Measurements from ENCODE around the gene TMEM130.

The TMEM130 gene

DNA sequence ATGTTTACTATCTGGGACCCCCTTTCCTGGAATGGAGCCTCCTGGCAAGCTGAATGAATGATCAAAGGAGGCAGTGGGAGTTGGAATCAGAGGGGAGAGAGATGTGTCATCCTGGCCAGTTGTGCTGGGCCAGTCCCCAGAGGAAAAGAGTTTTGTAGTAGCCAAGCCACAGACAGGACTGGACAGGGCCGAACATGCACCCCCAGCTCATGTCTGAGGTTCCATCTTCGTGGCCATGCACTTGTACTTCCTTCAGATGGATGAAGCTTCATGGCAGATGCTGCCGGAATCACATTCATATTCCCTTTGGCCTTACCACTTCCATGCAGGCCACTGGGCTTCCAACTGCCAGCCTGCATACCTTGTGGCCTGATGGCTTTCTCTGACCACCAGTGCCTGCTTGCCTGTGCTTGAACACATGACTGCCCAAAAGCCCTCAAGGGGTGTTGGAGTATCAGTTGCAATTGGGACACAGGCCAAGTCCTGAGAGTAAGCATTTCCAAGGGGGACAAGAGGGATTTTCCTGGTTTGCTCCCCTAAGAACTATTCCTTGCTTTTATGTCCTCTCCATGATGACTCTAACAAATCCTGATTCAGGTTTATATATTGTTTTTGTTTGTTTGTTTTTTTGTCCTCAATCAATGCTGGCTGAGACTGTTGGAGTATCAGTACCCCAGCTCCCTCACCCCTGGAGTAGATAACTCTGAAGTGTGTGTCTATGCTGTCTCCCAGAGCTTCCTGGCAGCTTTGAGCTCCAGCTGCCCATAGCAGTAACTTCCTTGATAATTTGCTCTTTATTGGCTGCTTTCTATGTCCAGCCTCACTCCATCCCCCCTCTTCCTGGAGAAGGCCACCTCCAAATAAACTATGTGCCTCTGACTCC lies 63.6 kb downstream of the TMEM130 start:
- DNase-seq, result no peak

- no peak for DNase-seq
These were observed 67.1 kb downstream of the TMEM130 start for GRCh38 chr7:98802781-98803110.

GRCh38 chr7:98802088-98802780 lies 67.6 kb downstream of the TMEM130 start:
- no peak for DNase-seq

DNA sequence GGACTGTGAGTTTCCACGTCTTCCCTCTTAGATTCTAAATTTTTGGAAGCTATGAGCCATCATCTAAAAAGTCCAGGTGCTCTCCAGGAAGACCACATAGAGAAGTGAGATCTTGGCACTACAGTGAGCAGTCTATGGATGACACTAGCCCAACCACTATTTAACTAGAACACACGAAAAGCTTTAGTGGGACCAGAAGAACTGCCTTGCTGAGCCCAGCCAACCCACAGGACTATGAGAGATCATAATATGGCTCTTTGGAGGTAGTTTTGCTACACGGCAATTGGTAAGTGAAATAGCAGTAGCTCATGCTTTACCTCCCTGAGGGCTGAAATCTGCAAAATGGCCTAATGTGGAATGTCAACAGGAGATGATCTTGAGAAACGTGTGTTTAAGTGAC lies 68.8 kb downstream of the TMEM130 start:
- no peak for DNase-seq

GRCh38 chr7:98797150-98797549 lies 72.7 kb downstream of the TMEM130 start:
- DNase-seq, result no peak

All from activated T-cell treated with anti-CD3 and anti-CD28 coated beads, Interleukin-2, amount 50 U/mL, for 1 hour (primary cell).